ENCODE results near the gene BMPR1A.
"Not testable (repeated sequence)": the region's sequence is repeated elsewhere in the genome, so short reads cannot be mapped to it uniquely, and the experiment has no call there.

BMPR1A gene

GRCh38 chr10:86718556-86718955 lies 37.9 kb upstream of the BMPR1A start:
- no peaks in the 10 kb centered on the region for H3K9me3 Mint-ChIP-seq
- H3K4me1 Mint-ChIP-seq (ENCODE audit: low read depth in 2 of 2): peaks cover 5 to 7% of the 10 kb centered on the region in 2 donors
- no peaks in the 10 kb centered on the region for H3K36me3 Mint-ChIP-seq (ENCODE audit: insufficient read depth)
- no peak overlapping the region for H3K4me3 Mint-ChIP-seq
- H3K27ac Mint-ChIP-seq: no peak overlapping the region
- H3K27me3 Mint-ChIP-seq: peaks cover 7 to 27% of the 10 kb centered on the region in 2 donors
- ATAC-seq (replicated peaks): no peak
- no peak for DNase-seq

- peaks cover 7 to 9% of the 10 kb centered on the region in 2 donors for H3K4me1 Mint-ChIP-seq (ENCODE audit: low read depth in 2 of 2)
- no peak overlapping the region for H3K4me3 Mint-ChIP-seq
- no peak for ATAC-seq (replicated peaks)
- DNase-seq: no peak
- no peak overlapping the region for H3K27ac Mint-ChIP-seq
- H3K36me3 Mint-ChIP-seq (ENCODE audit: insufficient read depth): no peaks in the 10 kb centered on the region
- H3K9me3 Mint-ChIP-seq: no peaks in the 10 kb centered on the region
- H3K27me3 Mint-ChIP-seq: peaks cover 7 to 27% of the 10 kb centered on the region in 2 donors
Measured at GRCh38 chr10:86721232-86721631, 35.2 kb upstream of the BMPR1A start.

- Mint-ChIP-seq H3K9me3 (no peaks in the 10 kb centered on the region), H3K27me3 (peaks cover 9 to 30% of the 10 kb centered on the region in 2 donors), H3K4me1 (ENCODE audit: low read depth in 2 of 2) (peaks cover 7 to 9% of the 10 kb centered on the region in 2 donors), H3K4me3 (peak overlapping the region in 1 of 2 donors; percentile 33), H3K27ac (no peak overlapping the region), H3K36me3 (ENCODE audit: insufficient read depth) (no peaks in the 10 kb centered on the region)
- ATAC-seq (replicated peaks) (peak; percentile 62), DNase-seq (no peak)
Measured at GRCh38 chr10:86723009-86723408, 33.4 kb upstream of the BMPR1A start.

- H3K4me1 Mint-ChIP-seq (ENCODE audit: low read depth in 2 of 2): peaks cover 7 to 9% of the 10 kb centered on the region in 2 donors
- H3K4me3 Mint-ChIP-seq: no peak overlapping the region
- DNase-seq: no peak
- no peaks in the 10 kb centered on the region for H3K36me3 Mint-ChIP-seq (ENCODE audit: insufficient read depth)
- H3K27me3 Mint-ChIP-seq: peaks cover 12 to 33% of the 10 kb centered on the region in 2 donors
- no peak for ATAC-seq (replicated peaks)
- no peak overlapping the region for H3K27ac Mint-ChIP-seq
- H3K9me3 Mint-ChIP-seq: no peaks in the 10 kb centered on the region
Measured at GRCh38 chr10:86724445-86724844, 32.0 kb upstream of the BMPR1A start.

- no peak for DNase-seq
- no peaks in the 10 kb centered on the region for H3K9me3 Mint-ChIP-seq
- no peaks in the 10 kb centered on the region for H3K36me3 Mint-ChIP-seq (ENCODE audit: insufficient read depth)
- ATAC-seq (replicated peaks): no peak
- peaks cover 11 to 24% of the 10 kb centered on the region in 2 donors for H3K27me3 Mint-ChIP-seq
- H3K4me3 Mint-ChIP-seq: no peak overlapping the region
- no peak overlapping the region for H3K27ac Mint-ChIP-seq
- peaks cover 7 to 9% of the 10 kb centered on the region in 2 donors for H3K4me1 Mint-ChIP-seq (ENCODE audit: low read depth in 2 of 2)
Measured at GRCh38 chr10:86725980-86726676, 30.3 kb upstream of the BMPR1A start.

- H3K4me3 Mint-ChIP-seq: no peak overlapping the region
- ATAC-seq (replicated peaks) (no peak), DNase-seq (no peak)
- H3K9me3 Mint-ChIP-seq: no peaks in the 10 kb centered on the region
- H3K27ac Mint-ChIP-seq: no peak overlapping the region
- H3K27me3 Mint-ChIP-seq: peaks cover 11 to 19% of the 10 kb centered on the region in 2 donors
- peaks cover 7 to 9% of the 10 kb centered on the region in 2 donors for H3K4me1 Mint-ChIP-seq (ENCODE audit: low read depth in 2 of 2)
- H3K36me3 Mint-ChIP-seq (ENCODE audit: insufficient read depth): no peaks in the 10 kb centered on the region
Measured at GRCh38 chr10:86726677-86726999, 29.8 kb upstream of the BMPR1A start.

- peaks cover 11 to 17% of the 10 kb centered on the region in 2 donors for H3K27me3 Mint-ChIP-seq
- DNase-seq (no peak), ATAC-seq (replicated peaks) (no peak)
- peaks cover 7 to 9% of the 10 kb centered on the region in 2 donors for H3K4me1 Mint-ChIP-seq (ENCODE audit: low read depth in 2 of 2)
- no peak overlapping the region for H3K4me3 Mint-ChIP-seq
- H3K36me3 Mint-ChIP-seq (ENCODE audit: insufficient read depth): no peaks in the 10 kb centered on the region
- H3K9me3 Mint-ChIP-seq: no peaks in the 10 kb centered on the region
- H3K27ac Mint-ChIP-seq: no peak overlapping the region
Measured at GRCh38 chr10:86727470-86727869, 28.9 kb upstream of the BMPR1A start.

GRCh38 chr10:86728056-86728455 lies 28.4 kb upstream of the BMPR1A start:
- no peak overlapping the region for H3K27ac Mint-ChIP-seq
- ATAC-seq (replicated peaks) (no peak), DNase-seq (no peak)
- no peak overlapping the region for H3K4me3 Mint-ChIP-seq
- peaks cover 6 to 7% of the 10 kb centered on the region in 2 donors for H3K4me1 Mint-ChIP-seq (ENCODE audit: low read depth in 2 of 2)
- H3K9me3 Mint-ChIP-seq: no peaks in the 10 kb centered on the region
- H3K27me3 Mint-ChIP-seq: peaks cover 11 to 17% of the 10 kb centered on the region in 2 donors
- H3K36me3 Mint-ChIP-seq (ENCODE audit: insufficient read depth): no peaks in the 10 kb centered on the region

GRCh38 chr10:86729677-86730076 lies 26.7 kb upstream of the BMPR1A start:
- Mint-ChIP-seq H3K27me3 (peaks cover 11 to 26% of the 10 kb centered on the region in 2 donors), H3K4me3 (no peak overlapping the region), H3K27ac (no peak overlapping the region), H3K4me1 (ENCODE audit: low read depth in 2 of 2) (no peaks in the 10 kb centered on the region), H3K36me3 (ENCODE audit: insufficient read depth) (no peaks in the 10 kb centered on the region), H3K9me3 (no peaks in the 10 kb centered on the region)
- DNase-seq (no peak), ATAC-seq (replicated peaks) (no peak)

GRCh38 chr10:86730227-86730626 lies 26.2 kb upstream of the BMPR1A start:
- no peak for ATAC-seq (replicated peaks)

GRCh38 chr10:86732771-86733170 lies 23.6 kb upstream of the BMPR1A start:
- Mint-ChIP-seq H3K9me3 (no peaks in the 10 kb centered on the region), H3K27ac (no peak overlapping the region), H3K4me1 (ENCODE audit: low read depth in 2 of 2) (no peaks in the 10 kb centered on the region), H3K27me3 (peaks cover 11 to 25% of the 10 kb centered on the region in 2 donors), H3K36me3 (ENCODE audit: insufficient read depth) (no peaks in the 10 kb centered on the region), H3K4me3 (no peak overlapping the region)
- DNase-seq: no peak
- no peak for ATAC-seq (replicated peaks)

More at GRCh38 chr10:86730227-86730626, 26.2 kb upstream of the BMPR1A start:
- Mint-ChIP-seq H3K9me3 (no peaks in the 10 kb centered on the region), H3K27me3 (peaks cover 11 to 26% of the 10 kb centered on the region in 2 donors), H3K4me3 (no peak overlapping the region), H3K36me3 (ENCODE audit: insufficient read depth) (no peaks in the 10 kb centered on the region), H3K27ac (no peak overlapping the region), H3K4me1 (ENCODE audit: low read depth in 2 of 2) (no peaks in the 10 kb centered on the region)
- DNase-seq: no peak

- H3K4me1 Mint-ChIP-seq (ENCODE audit: low read depth in 2 of 2): no peaks in the 10 kb centered on the region
- DNase-seq (no peak), ATAC-seq (replicated peaks) (no peak)
- no peak overlapping the region for H3K27ac Mint-ChIP-seq
- H3K9me3 Mint-ChIP-seq: no peaks in the 10 kb centered on the region
- no peaks in the 10 kb centered on the region for H3K36me3 Mint-ChIP-seq (ENCODE audit: insufficient read depth)
- H3K27me3 Mint-ChIP-seq: peaks cover 6 to 20% of the 10 kb centered on the region in 2 donors
- no peak overlapping the region for H3K4me3 Mint-ChIP-seq
Measured at GRCh38 chr10:86733260-86733671, 23.2 kb upstream of the BMPR1A start.

GRCh38 chr10:86734207-86734988 lies 22.0 kb upstream of the BMPR1A start:
- Mint-ChIP-seq H3K9me3 (no peaks in the 10 kb centered on the region), H3K4me3 (no peak overlapping the region), H3K27ac (no peak overlapping the region), H3K36me3 (ENCODE audit: insufficient read depth) (no peaks in the 10 kb centered on the region), H3K4me1 (ENCODE audit: low read depth in 2 of 2) (no peaks in the 10 kb centered on the region), H3K27me3 (peaks cover 8 to 18% of the 10 kb centered on the region in 2 donors)
- no peak for DNase-seq
- ATAC-seq (replicated peaks): no peak

GRCh38 chr10:86735278-86735677 lies 21.1 kb upstream of the BMPR1A start:
- not testable (repeated sequence) for H3K4me1 Mint-ChIP-seq (ENCODE audit: low read depth in 2 of 2); H3K9me3 Mint-ChIP-seq; H3K36me3 Mint-ChIP-seq (ENCODE audit: insufficient read depth); H3K27ac Mint-ChIP-seq; H3K4me3 Mint-ChIP-seq; ATAC-seq (replicated peaks); DNase-seq
- peaks cover 7 to 11% of the 10 kb centered on the region in 2 donors for H3K27me3 Mint-ChIP-seq

All from effector memory CD8-positive, alpha-beta T cell (primary cell).